Adrenal gland (tissue), 12 donors: Measurements from ENCODE around the gene MKX. TPM values are rescaled to one million over a fixed set of nuclear protein-coding genes. Genes with fewer than 3 reads are reported as not detected.

ENCODE experiments used
- DNase-seq, 7 donors: peaks; one replicate each; pipeline ENCODE4 v3.0.0-alpha.2; 2019 to 2020
- H3K27ac ChIP-seq, 5 donors: fragments of 200-600 bp; sonication (generic) in 4 of 5; 1 replicate in 3 of 5; 2 replicates in 2 of 5; pipeline versions ENCODE4 v1.5.1 to v1.8.0; 2016 to 2020; ENCODE audit warnings: mild to moderate bottlenecking in 1 of 5
- H3K27me3 ChIP-seq: fragments of 200-600 bp; 2 replicates; pipeline ENCODE4 v1.8.0; 2021
- H3K36me3 ChIP-seq, 2 donors: fragments of 200-600 bp; replicated peaks in 1 of 2; 1 replicate in 1 of 2; 2 replicates in 1 of 2; pipeline versions ENCODE4 v1.5.1 to v1.8.0; 2018 to 2022
- H3K4me1 ChIP-seq, 2 donors: fragments of 200-600 bp; replicated peaks in 1 of 2; 1 replicate in 1 of 2; 2 replicates in 1 of 2; pipeline versions ENCODE4 v1.5.1 to v1.8.0; 2018 to 2021
- H3K4me3 ChIP-seq, 4 donors: fragments of 200-600 bp; sonication (generic) in 3 of 4; one replicate each; pipeline ENCODE4 v1.5.1; 2016 to 2018
- H3K9me3 ChIP-seq, 3 donors: fragments of 200-600 bp; sonication (generic) in 1 of 3; replicated peaks in 1 of 3; 1 replicate in 2 of 3; 2 replicates in 1 of 3; pipeline versions ENCODE4 v1.5.1 to v1.8.0; 2016 to 2021
- POLR2A ChIP-seq, 2 donors: fragments of 450-650 bp; IDR thresholded peaks; one replicate each; pipeline ENCODE4 v1.6.1; 2017; ENCODE audit warnings: antibody characterized with exemption in 2 of 2, mild to moderate bottlenecking in 2 of 2, moderate library complexity in 1 of 2
- WGBS, 4 donors: extraction: QIAGEN DNeasy Blood & Tissue Kit in 2 of 4; methylation state at CpG; one replicate each; pipeline versions ENCODE4 v1.1.5 to v1.1.7; 2013 to 2017; 5-methylcytosine and 5-hydroxymethylcytosine counted together
- intact Hi-C, 2 donors: fragments of 100-400 bp; cut with DNase I; formaldehyde crosslinking; loops; one replicate each; pipeline versions ENCODE4 v1.14.1 to v1.15.0; 2022 to 2023
- polyA plus RNA-seq, 3 donors: library from polyadenylated mRNA; stranded (reverse); fragments of 200-250 nt in 2 of 3; fragments of 350-450 nt in 1 of 3; fragmentation: Illumina TruSeq in 1 of 3; extraction: RNeasy Lipid Tissue Mini Kit (QIAGEN cat#74804) in 1 of 3; gene quantifications; one replicate each; pipeline ENCODE4 v1.2.3, GENCODE V29; 2013 to 2014
- total RNA-seq, 9 donors: library from RNA; depleted of rRNA in 4 of 9; stranded (reverse); fragments of >200 nt in 4 of 9; fragments of 120-200 nt in 1 of 9; fragmentation: NEBNext Ultra II Directional in 1 of 9; extraction: Animal tissue kit (Norgen Biotek cat#: 25700) in 1 of 9; gene quantifications; one replicate each; pipeline versions ENCODE4 v1.1.0 to v1.2.4, GENCODE V29; 2013 to 2023
- TF ChIP-seq, protein P1 (sequence below), 6 experiments: fragments of 450-650 bp in 4 of 6; fragments of 200-600 bp in 2 of 6; sonication (generic) in 1 of 6; IDR thresholded peaks; 1 replicate in 5 of 6; 2 replicates in 1 of 6; pipeline versions ENCODE4 v1.5.1 to v1.8.0; 2016 to 2021; ENCODE audit warnings: antibody characterized with exemption in 6 of 6, mild to moderate bottlenecking in 2 of 6, moderate library complexity in 1 of 6
- donor health status: healthy with polysubstance abuse.
- donor health status: Bipolar disorder and iron deficiency.
- donor health status: DM: yes; HTN: yes; CAD: no.
- donor health status: DM: no; HTN: no; CAD: no.
- donor health status: DM: no; HTN: no; CAD: no.
- donor health status: DM: yes; HTN: yes; CAD: no.

MKX gene
- total and polyA plus RNA-seq, 12 donors: 0.06 to 5.4 (median 1.3) TPM

DNA sequence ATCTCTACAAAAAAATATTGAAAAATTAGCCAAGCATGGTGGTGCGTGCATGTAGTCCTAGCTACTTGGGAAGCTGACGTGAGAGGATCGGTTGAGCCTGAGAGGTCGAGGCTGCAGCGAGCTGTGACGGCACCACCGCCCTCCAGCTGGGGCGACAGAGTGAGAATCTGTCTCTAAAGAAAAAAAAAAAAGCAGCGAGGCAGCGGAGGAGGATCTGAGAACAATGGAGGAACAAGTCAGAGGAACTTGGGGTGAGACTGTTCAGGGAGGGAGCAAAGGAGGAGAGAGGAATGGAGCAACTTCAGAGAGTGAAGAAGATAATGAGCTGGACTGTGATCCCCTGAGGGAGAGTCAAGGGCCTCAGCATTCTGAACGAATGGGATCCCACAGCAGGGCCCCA, 85.4 kb downstream of the MKX start:
- Histone ChIP-seq H3K4me1 (no peaks in the 10 kb centered on the region), H3K4me3 (no peak overlapping the region), H3K27ac (no peak overlapping the region), H3K36me3 (no peaks in the 10 kb centered on the region), H3K27me3 (no peaks in the 10 kb centered on the region), H3K9me3 (no peaks in the 10 kb centered on the region)
- DNase-seq: no peak
- TF ChIP-seq, protein P1, sequence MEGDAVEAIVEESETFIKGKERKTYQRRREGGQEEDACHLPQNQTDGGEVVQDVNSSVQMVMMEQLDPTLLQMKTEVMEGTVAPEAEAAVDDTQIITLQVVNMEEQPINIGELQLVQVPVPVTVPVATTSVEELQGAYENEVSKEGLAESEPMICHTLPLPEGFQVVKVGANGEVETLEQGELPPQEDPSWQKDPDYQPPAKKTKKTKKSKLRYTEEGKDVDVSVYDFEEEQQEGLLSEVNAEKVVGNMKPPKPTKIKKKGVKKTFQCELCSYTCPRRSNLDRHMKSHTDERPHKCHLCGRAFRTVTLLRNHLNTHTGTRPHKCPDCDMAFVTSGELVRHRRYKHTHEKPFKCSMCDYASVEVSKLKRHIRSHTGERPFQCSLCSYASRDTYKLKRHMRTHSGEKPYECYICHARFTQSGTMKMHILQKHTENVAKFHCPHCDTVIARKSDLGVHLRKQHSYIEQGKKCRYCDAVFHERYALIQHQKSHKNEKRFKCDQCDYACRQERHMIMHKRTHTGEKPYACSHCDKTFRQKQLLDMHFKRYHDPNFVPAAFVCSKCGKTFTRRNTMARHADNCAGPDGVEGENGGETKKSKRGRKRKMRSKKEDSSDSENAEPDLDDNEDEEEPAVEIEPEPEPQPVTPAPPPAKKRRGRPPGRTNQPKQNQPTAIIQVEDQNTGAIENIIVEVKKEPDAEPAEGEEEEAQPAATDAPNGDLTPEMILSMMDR (IDR thresholded peaks at IDR 0.05): no peak
- no peak for TF ChIP-seq POLR2A (IDR thresholded peaks at IDR 0.05)
- WGBS, 4 donors: 65 to 79% (median 74%) methylated on average over 11 of the region's 11 CpGs
- intact Hi-C loops: loop anchor here in 1 of 2 donors (10.0 kb wide), 1 partner anchor 215 kb away; no protein-coding TSS in a partner anchor

DNA sequence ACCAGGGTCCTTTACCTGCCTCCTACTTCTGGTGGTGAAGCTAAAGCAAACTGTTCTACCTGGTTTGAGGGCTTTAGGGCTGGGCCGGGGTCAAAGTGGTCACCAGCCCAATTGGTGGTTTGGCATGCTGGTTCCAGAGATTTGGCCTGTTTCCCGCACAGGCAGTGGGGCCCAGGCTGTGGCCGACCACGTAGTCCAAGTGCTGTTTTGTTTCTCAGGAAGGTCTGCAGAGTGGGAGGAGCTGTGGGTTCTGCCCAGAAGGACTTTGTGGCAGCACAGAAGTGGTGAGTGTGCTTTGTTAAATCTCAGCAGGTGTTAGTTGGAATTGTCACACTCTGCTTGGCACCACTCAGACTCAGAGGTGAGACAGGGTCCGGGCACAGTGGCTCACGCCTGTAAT, 85.8 kb downstream of the MKX start:
- DNase-seq: no peak

DNA sequence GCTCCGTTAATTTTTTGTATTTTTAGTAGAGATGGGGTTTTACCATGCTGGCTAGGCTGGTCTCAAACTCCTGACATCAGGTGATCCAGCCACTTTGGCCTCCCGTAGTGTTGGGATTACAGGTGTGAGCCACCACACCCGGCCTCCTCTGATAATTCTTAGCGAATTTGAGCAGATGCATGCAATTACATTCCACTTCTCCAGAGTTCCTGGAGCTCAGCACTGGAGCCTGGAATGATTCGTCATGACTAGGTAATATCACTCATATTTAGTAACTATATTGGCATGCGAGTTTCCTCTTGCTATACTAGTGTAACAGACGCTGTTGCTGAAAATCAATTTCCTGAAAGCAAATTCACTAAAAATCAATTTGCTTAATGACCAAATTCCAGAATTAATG, 86.8 kb downstream of the MKX start:
- intact Hi-C loops: loop anchor here (5.0 to 10.0 kb wide), 3 partner anchors 64 to 211 kb away; no protein-coding TSS in a partner anchor
- H3K27ac ChIP-seq: no peak overlapping the region
- TF ChIP-seq, protein P1 (IDR thresholded peaks at IDR 0.05): no peak
- TF ChIP-seq POLR2A (IDR thresholded peaks at IDR 0.05): no peak
- no peaks in the 10 kb centered on the region for H3K27me3 ChIP-seq
- 83 to 88% (median 87%) methylated on average over 7 of the region's 7 CpGs for WGBS, 4 donors
- H3K4me3 ChIP-seq: no peak overlapping the region
- no peaks in the 10 kb centered on the region for H3K36me3 ChIP-seq
- no peaks in the 10 kb centered on the region for H3K4me1 ChIP-seq
- DNase-seq: no peak
- H3K9me3 ChIP-seq: no peaks in the 10 kb centered on the region

More for the DNA sequence above, 85.8 kb downstream of the MKX start:
- Histone ChIP-seq H3K9me3 (no peaks in the 10 kb centered on the region), H3K27ac (no peak overlapping the region), H3K4me3 (no peak overlapping the region), H3K4me1 (no peaks in the 10 kb centered on the region), H3K36me3 (no peaks in the 10 kb centered on the region), H3K27me3 (no peaks in the 10 kb centered on the region)
- TF ChIP-seq, protein P1 (IDR thresholded peaks at IDR 0.05): no peak
- intact Hi-C loops: loop anchor here (5.0 to 10.0 kb wide), 4 partner anchors 63 to 215 kb away; no protein-coding TSS in a partner anchor
- WGBS, 4 donors: 68 to 80% (median 79%) methylated on average over 4 to 6 of the region's 6 CpGs

DNA sequence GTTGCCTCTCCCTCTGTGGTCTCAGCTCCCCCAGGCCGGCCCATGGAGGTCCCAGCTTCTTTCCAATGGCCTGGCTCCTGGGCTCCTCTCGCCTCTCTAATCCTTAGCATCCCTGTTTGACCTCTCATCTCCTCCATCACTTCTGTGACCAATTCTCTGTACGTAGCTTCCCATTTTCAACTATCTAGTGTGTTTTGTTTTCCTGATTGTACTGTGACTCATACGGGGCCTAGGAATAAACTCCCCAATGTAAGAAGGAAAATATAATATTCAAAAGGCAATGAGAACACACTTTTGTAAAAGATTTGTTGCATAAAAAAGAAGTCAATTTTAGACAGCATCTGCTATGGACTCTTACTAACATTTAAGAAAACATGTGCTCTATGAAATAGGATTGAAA, 90.3 kb downstream of the MKX start:
- H3K36me3 ChIP-seq: no peaks in the 10 kb centered on the region
- DNase-seq: no peak
- no peaks in the 10 kb centered on the region for H3K27me3 ChIP-seq
- no peak overlapping the region for H3K4me3 ChIP-seq
- TF ChIP-seq, protein P1 (IDR thresholded peaks at IDR 0.05): no peak
- TF ChIP-seq POLR2A (IDR thresholded peaks at IDR 0.05): no peak
- no peaks in the 10 kb centered on the region for H3K4me1 ChIP-seq
- intact Hi-C loops: loop anchor here (5.0 to 10.0 kb wide), 3 partner anchors 67 to 208 kb away; no protein-coding TSS in a partner anchor
- no peak overlapping the region for H3K27ac ChIP-seq
- H3K9me3 ChIP-seq: no peaks in the 10 kb centered on the region
- WGBS, 4 donors: 66 to 93% (median 74%) methylated on average over 4 of the region's 4 CpGs
